GM13976 (cell line): ENCODE data around the gene RNF212.
"Not testable (repeated sequence)": the region's sequence is repeated elsewhere in the genome, so short reads cannot be mapped to it uniquely, and the experiment has no call there.

Experiments used
- DNase-seq: peaks from one replicate; pipeline ENCODE4 v3.0.0; 2012; ENCODE audit warnings: low spot score
- CTCF ChIP-seq: IDR thresholded peaks from 2 replicates; pipeline ENCODE4 v1.5.1; 2012; ENCODE audit warnings: borderline replicate concordance, mild to moderate bottlenecking; ENCODE audit not compliant: insufficient read depth; ENCODE audit errors: extremely low read depth, missing control alignments, control extremely low read depth
- in situ Hi-C: fragments of 300-500 bp; cut with MboI; formaldehyde crosslinking; loops from one replicate; pipeline ENCODE4 v1.12.0; 2022; ENCODE audit warnings: low sequenced_read_pairs, mixed read lengths, inconsistent platforms; ENCODE audit not compliant: unreplicated experiment

Gene RNF212

GRCh38 chr4:1137063-1137776 lies 23.9 kb upstream of the RNF212 start:
- no peak for DNase-seq
- no peak for TF ChIP-seq CTCF
- in situ Hi-C loops = loop anchor here (10.0 kb wide), 1 partner anchor 208 kb away; the partner anchor contains the start of gene UVSSA

GRCh38 chr4:1136048-1136447 lies 22.7 kb upstream of the RNF212 start:
- in situ Hi-C loops = loop anchor here (10.0 kb wide), 1 partner anchor 209 kb away; the partner anchor contains the start of gene UVSSA
- TF ChIP-seq CTCF = no peak
- no peak for DNase-seq

GRCh38 chr4:1133033-1133432 lies 19.7 kb upstream of the RNF212 start:
- in situ Hi-C loops = loop anchor here (10.0 kb wide), 1 partner anchor 212 kb away; the partner anchor contains the start of gene UVSSA
- TF ChIP-seq CTCF = no peak
- DNase-seq = no peak

- in situ Hi-C loops = loop anchor here (10.0 kb wide), 1 partner anchor 214 kb away; the partner anchor contains the start of gene UVSSA
- peak; percentile 99 for TF ChIP-seq CTCF
- DNase-seq = peak; percentile 74
Measured at GRCh38 chr4:1130316-1131186, 17.2 kb upstream of the RNF212 start.

- in situ Hi-C loops = no loop called here
- TF ChIP-seq CTCF = no peak
Measured at GRCh38 chr4:1126506-1126905, 13.1 kb upstream of the RNF212 start.

GRCh38 chr4:1125466-1125865 lies 12.1 kb upstream of the RNF212 start:
- in situ Hi-C loops, DNase-seq: not testable (repeated sequence)

More at GRCh38 chr4:1126506-1126905, 13.1 kb upstream of the RNF212 start:
- no peak for DNase-seq
